Measurements from ENCODE around the gene PHC2.

GRCh38 chr1:33342041-33342723, 88.7 kb downstream of the PHC2 start:
- TF ChIP-seq CTCF (IDR thresholded peaks at IDR 0.05) = peak in 1 of 4 donors; percentile 4
- TF ChIP-seq POLR2A (IDR thresholded peaks at IDR 0.05) = peak; percentile 57
